HG03439 (cell line): ENCODE data around the gene P3H3.

Experiments used
- ATAC-seq: cut with Tn5 transposase; IDR thresholded peaks from one replicate; pipeline ENCODE4 v1.9.1; 2021; ENCODE audit warnings: mild to moderate bottlenecking, moderate library complexity; ENCODE audit not compliant: unreplicated experiment

P3H3 gene

DNA sequence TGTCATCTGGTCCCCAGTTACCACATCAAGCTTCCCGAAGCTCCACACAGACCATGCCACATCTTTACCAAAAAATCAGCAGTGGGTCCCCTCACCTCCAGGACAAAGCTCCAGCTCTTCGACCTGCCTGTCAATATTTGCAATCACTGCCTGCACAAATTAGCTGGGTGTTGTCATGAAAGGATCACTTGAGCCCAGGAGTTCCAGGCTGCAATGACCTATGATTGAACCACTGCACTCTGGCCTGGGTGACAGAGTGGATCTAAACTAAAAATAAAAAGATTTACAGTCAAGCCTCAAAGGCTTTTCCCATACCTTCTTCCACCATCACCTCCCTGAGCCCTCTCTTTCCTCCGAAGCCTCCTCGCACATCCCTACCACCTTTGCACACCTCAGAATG lies 31.6 kb upstream of the P3H3 start:
- no peak for ATAC-seq

DNA sequence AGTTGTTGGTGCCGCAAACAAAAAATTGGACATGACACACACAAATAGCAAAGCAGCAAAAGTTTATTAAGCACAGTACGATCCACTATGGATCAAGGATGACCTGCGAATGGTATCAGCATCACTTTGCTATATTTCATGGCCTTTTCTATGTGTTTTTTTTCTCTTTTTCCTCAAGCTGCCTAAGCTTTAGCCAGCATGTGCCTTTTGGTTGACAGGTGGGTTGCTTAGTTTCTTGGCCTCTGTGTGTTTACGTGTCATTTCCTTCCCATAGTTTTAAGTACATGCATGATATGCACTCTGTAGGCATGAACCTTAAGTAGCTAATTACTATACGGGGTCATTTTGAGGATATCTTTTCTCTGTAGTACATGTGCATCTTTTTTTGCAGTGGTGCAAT lies 29.1 kb upstream of the P3H3 start:
- ATAC-seq, result no peak

DNA sequence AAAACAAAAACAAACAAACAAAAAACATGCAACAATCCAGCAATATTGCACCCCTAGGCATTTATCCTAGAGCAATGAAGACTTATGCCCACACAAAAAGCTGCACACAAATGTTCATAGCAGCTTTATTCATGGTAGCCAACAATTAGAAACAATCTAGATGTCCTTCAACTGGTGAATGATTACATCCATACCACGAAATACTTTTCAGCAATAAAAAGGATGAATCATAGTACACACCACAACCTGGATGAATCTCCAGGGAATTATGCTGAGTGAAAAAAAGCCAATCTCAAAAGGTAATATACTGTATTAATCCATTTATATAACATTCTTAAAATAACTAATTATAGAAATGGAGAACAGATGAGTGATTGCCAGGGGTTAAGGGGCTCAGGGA lies 21.0 kb upstream of the P3H3 start:
- ATAC-seq, result no peak

DNA sequence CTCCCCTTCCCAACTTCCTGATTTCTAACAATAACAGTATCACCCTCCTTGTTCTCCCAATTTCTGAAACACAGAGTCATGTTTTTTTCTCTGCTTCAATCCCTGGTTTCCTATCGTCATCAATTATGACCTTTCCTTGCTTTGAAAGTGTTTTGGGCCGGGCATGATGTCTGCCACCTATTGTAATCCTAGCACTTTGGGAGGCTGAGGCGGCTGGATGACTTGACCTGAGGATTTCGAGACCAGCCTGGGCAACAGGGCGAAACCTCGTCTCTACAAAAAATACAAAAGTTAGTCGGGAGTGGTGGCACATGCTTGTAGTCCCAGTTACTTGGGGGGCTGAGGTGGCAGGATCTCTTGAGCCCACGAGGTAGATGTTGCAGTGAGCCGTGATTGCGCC lies 19.2 kb upstream of the P3H3 start:
- no peak for ATAC-seq

DNA sequence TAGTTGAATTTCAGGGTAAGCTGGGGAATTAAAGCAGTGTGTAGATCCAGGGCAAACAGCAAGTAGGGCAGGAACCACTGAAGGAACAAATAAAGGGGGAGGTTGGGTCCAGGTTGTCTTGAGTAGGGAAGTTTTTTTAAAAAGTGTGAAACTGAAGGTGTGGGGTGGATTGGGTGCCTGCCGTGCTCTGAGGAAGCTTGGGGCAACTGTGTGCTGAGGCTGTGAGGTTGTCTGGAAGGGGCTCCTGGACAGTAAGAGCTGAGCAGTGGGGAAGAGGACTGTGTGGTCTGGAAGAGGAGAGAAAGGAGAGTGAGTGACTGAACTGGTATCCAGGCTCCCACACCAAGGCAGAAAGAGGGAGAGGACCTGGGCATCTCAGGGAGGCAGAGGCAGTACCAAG lies 17.4 kb upstream of the P3H3 start:
- ATAC-seq, result no peak

DNA sequence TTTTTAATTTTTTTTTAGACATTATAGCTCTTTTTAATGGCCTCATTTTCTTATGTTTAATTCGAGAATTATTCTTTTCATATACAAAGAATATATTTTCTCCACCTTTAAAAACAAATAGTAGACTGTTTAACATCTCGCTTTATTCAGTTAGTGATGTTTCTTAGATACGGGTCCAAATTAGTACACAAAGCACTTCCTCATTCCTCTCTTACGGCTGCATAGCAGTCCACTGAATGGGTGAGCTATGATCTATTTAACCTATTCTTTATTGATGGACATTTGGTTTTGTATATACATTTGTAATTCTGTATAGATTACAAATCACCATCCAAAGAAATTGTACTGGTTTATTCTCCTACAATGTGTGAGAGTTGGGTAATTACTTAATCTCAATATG lies 14.8 kb upstream of the P3H3 start:
- no peak for ATAC-seq

DNA sequence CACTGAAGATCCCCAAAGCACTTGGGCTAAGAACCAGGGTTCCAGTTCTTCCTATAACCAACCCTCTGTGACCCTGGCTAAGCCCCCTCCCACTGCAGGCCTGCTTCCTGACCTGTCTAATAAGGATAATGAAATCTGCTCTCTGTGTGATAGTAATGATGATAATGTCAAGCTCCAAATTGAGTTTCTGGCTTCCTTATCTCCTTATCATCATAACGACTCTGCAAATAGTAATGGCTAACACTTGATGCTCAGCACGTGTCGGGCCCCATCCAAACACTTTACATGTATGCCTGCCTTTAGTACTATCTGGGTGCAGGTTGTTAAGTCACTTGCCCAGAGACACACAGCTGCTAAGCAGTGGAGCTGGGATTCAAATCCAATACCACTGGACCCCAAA lies 11.6 kb upstream of the P3H3 start:
- no peak for ATAC-seq

DNA sequence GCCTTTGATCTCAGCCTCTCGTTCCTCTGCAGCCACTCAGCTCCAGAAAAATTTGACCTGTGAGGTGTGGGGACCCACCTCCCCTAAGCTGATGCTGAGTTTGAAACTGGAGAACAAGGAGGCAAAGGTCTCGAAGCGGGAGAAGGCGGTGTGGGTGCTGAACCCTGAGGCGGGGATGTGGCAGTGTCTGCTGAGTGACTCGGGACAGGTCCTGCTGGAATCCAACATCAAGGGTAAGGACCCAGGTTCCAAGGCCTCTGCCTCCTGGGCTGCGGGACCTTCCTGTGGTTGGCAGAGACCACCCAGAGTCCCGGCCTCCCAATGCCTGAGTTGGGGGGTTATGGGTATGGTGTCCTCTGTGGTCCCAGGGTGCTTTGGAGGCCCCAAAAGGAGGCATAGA lies 11.1 kb upstream of the P3H3 start:
- no peak for ATAC-seq

DNA sequence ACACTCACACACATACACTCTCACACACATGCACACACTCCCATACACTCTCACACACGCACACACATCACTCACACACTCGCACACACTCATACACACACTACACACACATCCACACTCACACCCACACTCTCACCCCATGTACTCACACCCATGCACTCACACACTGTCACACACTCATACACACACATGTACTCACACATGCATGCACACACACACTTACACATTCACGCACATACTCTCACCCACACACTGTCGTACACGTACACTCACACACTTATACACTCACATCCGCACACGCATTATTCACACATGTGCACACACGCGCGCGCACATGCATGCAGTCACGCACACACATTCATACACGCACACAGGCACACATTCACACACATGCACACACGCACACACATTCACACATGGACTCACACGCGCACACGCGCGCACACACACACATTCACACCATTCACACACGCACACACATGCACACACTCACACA lies 10.5 kb upstream of the P3H3 start:
- ATAC-seq, result no peak

DNA sequence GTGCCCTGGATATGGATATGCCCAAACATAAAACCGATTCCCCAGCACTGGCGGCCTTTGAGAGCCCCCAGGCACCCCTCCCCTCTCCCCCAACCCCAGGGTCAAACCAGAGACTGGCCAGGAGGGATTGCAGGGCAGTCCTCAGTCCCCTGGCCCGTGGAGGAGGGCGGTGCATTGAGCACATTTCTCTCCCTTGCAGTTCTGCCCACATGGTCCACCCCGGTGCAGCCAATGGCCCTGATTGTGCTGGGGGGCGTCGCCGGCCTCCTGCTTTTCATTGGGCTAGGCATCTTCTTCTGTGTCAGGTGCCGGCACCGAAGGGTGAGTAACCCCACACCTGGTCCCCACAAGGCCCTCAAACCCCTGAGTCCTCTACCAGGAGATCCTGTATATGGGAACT lies 10.0 kb upstream of the P3H3 start:
- ATAC-seq, result no peak

DNA sequence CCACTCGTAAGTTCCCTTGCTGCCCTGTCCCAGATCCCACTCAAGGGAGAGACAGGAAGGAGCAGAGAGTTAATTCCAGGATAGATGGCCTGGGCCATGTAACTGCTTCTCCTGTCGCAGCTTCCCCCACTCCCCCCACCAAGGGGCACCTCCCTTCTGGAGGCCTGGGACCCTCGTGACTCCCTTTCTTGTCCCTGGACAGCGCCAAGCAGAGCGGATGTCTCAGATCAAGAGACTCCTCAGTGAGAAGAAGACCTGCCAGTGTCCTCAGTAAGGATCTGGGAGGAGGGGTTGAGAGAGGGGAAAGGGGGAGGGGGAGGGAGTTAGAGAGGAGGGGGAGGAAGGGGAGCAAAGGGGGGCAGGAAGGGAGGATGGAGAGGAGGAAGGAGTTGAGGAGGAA lies 9.6 kb upstream of the P3H3 start:
- no peak for ATAC-seq

DNA sequence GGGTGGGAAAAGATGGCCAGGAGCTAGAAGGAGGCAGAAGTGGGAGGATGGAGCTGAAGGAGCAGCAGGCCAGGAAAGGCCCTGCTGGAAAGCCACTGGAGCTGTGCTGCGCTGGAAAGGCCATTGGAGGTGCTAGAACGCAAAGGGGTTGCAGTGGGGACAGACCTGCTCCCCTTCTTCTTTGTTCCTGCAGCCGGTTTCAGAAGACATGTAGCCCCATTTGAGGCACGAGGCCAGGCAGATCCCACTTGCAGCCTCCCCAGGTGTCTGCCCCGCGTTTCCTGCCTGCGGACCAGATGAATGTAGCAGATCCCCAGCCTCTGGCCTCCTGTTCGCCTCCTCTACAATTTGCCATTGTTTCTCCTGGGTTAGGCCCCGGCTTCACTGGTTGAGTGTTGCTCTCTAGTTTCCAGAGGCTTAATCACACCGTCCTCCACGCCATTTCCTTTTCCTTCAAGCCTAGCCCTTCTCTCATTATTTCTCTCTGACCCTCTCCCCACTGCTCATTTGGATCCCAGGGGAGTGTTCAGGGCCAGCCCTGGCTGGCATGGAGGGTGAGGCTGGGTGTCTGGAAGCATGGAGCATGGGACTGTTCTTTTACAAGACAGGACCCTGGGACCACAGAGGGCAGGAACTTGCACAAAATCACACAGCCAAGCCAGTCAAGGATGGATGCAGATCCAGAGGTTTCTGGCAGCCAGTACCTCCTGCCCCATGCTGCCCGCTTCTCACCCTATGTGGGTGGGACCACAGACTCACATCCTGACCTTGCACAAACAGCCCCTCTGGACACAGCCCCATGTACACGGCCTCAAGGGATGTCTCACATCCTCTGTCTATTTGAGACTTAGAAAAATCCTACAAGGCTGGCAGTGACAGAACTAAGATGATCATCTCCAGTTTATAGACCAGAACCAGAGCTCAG lies 8.8 kb upstream of the P3H3 start:
- no peak for ATAC-seq

DNA sequence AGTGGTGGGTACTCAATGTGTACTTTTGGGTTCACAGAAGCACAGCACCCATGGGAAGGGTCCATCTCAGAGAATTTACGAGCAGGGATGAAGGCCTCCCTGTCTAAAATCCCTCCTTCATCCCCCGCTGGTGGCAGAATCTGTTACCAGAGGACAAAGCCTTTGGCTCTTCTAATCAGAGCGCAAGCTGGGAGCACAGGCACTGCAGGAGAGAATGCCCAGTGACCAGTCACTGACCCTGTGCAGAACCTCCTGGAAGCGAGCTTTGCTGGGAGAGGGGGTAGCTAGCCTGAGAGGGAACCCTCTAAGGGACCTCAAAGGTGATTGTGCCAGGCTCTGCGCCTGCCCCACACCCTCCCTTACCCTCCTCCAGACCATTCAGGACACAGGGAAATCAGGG lies 8.0 kb upstream of the P3H3 start:
- ATAC-seq, result no peak

DNA sequence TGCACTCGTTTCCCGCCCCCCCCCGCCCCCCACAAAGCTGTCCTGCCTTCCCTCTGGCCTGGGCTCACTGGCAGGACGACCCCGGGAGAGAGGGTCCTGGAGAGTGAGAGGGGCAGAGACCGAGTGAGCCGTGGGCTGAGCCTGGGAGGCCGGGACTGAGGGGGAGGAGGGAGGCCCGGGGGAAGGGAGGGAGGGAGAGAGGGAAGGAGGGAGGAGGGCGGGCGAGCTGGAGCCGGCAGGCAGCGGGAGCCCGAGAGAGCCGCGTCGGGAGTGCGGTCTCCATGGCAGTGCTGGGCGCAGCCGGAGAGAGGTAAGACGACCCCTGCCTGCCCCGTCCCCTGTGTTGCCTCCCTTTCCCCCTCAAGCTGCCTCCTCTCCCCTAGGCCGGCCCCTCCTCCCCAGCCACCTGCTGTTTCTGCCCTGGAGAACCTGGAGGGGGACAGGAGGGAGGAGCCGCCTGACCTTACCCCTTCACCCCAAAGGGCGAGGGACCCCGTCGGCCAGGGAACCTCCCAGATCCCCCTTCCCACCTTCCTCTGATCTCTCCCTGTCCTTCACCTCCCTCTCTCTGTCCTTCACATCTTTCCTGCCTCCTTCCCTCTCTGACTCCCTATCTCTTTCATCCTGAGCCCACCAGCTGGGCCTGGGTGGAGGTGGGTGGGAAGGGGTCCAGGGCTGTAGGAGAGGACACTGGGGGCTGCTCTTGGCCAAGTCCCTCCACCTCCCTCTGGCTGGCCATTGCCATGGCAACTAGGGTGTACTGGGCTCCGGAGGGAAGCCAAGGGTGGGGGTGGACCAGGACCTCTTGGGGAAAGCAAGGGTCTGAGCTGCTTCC lies 6.4 kb upstream of the P3H3 start, which contains the start of gene GPR162:
Gene GPR162, plus strand, starts transcription at position 231 of the 835 bp plus-strand sequence. CDS start 2,078 bp downstream, outside the sequence.
- ATAC-seq, result no peak

DNA sequence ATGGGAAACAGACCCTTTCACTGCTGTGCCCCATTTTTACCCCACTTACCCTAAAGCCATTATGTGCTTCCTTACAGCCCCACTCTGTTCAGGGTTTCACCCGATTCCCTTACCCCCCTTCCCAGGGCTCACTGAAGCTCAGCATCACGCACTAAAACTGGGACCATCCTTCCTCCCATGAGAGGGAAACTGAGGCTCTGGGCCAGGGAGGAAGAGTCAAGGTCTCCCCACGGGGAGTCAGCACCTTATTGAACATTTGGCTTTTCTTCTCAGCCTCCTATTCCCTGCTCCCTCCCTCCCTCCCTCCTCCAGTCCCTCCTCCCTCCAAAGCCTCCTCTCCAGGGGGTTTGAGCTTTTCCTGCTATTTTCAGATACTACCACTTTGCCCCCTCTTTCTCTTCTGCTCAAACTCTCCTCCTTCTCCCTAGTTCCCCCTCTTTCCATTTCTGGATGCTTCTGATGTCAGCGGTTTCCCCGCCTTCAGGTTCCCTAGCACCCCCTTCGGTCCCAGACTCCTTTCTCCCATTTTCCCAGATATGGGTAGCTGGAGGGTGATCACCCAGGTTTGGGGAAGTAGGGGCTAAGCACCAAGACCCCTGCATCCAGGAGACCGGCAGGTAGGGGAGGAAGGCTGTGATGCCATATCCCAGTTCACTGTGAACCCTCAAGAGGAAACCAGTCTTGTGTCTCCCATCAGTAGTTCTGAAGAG lies 5.6 kb upstream of the P3H3 start:
- ATAC-seq, result no peak

DNA sequence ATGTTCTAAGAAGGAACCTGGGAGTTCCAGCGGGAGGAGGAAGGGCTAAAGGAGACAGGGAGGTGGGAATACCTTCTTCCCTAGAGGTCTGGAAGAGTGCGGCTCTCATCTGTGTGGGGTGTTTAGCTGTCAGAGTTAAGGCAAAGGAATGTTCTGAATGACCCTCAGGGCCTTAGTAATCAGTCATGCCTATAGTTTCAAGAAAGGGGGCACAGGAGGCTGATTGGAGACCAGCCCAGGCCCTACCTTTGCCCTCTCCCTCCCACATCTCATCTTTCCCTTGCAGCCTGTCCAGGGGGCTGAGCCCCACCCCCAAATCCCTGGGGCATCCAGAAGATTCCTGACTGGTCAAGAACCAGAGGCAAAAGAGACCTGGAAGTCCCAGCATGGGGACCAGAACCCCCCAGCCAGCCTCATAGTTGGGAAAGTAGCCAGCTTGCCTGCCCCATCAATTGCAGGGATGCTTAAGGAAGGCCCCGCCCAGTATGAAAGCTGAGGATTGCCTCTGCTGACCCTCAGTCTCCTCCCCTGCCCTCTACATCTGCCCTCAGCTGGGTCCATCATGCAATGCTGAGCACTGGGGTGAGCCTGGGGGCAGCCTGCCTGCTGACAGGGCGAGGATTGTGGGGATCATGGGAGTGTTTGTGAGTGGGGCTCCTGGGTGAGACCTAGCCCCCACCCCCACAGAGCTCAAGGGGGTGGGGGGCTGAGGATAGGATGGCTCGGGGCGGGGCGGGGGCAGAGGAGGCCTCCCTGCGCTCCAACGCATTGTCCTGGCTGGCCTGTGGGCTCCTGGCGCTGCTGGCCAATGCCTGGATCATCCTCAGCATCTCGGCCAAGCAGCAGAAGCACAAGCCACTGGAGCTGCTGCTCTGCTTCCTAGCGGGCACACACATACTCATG lies 4.8 kb upstream of the P3H3 start:
- no peak for ATAC-seq

DNA sequence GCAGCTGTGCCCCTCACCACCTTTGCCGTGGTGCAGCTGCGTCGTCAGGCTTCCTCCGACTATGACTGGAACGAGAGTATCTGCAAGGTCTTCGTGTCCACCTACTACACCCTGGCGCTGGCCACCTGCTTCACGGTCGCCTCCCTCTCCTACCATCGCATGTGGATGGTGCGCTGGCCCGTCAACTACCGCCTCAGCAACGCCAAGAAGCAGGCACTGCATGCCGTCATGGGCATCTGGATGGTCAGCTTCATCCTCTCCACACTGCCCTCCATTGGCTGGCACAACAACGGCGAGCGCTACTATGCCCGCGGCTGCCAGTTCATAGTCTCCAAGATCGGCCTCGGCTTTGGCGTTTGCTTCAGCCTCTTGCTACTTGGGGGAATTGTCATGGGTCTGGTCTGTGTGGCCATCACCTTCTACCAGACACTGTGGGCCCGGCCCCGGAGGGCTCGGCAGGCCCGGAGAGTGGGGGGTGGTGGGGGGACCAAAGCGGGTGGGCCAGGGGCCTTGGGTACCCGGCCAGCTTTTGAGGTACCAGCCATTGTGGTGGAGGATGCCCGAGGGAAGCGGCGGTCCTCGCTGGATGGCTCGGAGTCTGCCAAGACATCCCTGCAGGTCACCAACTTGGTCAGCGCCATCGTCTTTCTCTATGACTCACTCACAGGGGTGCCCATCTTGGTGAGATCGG lies 4.0 kb upstream of the P3H3 start:
- no peak for ATAC-seq

DNA sequence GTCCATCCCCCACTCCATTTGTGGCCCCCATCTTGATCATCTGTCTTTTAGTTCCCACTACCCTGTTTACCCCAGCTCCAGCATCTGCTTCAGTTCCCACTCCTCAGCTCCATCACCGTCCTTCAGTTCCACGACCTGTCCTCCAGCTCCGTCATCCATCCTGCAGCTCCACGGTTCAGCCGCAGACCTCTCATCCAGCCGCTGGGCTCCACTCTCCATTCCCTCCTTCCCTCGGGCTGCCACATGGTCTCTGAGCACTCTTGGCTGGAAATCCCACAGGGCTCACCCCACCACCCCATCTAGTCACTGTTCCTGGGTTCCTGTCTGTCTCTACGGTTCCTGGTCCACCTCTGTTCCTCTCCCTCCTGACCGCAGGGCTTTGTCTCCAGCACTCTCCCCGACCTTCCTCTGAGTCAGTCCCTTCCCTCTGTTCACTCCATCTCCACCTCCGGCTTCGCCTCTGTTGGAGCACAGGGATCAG lies 3.3 kb upstream of the P3H3 start:
- no peak for ATAC-seq

DNA sequence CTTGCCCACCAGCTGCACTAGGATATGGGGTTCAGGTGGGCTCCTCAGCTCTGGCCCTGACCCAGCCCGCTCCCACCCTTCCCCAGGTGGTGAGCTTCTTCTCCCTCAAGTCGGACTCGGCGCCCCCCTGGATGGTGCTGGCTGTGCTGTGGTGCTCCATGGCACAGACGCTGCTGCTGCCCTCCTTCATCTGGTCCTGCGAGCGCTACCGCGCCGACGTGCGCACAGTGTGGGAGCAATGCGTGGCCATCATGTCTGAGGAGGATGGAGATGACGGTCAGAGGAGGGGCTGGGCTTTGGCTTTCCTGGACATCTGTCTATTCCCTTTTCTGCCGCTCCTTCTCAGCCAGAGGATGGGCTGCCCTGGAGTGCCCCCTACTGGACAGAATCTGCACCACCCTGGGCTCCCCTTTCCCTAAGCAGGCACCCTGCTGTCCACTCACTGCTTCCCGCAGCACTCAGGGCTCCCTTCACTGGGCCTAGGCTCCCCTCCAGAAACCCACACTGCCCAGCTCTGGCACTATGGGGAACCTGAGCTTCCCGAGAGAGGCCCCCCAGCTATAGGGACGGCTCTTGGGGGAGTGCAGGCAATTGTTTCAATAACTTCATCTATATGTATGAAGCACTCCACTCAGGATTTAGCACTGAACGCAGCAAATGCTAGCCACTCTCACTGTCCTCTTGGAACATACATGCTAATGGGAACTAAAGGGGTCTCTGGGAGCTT lies 2.6 kb upstream of the P3H3 start:
- no peak for ATAC-seq
